GM15510 (cell line): ENCODE data around the gene OLA1.

ENCODE experiments used
- POLR2A ChIP-seq: IDR thresholded peaks from 3 replicates; pipeline ENCODE4 v1.6.1; 2011; ENCODE audit warnings: borderline replicate concordance; ENCODE audit not compliant: insufficient read length; ENCODE audit errors: extremely low read depth

The OLA1 gene

GRCh38 chr2:174031226-174031625 is 217.1 kb downstream of the OLA1 start:
- no peak for TF ChIP-seq POLR2A

DNA sequence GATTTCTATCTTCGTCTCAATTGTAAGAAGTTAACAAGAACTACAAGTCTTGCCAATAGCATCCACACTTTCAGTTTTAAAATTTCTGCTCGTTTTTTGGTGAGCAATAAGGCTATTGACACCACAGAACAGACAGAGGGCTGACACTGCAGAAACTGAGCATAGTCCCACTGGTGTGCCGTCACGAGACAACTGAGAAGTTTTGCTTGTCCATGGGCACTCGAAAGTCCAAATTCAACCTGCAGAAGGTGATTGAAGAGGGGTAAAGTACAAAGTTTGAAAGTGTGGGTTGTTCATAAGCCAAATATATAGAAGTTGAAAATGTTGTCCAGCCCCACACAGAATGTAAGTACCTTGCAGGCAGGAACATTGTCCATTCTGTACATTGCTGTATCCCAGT is 219.4 kb downstream of the OLA1 start:
- TF ChIP-seq POLR2A = no peak

DNA sequence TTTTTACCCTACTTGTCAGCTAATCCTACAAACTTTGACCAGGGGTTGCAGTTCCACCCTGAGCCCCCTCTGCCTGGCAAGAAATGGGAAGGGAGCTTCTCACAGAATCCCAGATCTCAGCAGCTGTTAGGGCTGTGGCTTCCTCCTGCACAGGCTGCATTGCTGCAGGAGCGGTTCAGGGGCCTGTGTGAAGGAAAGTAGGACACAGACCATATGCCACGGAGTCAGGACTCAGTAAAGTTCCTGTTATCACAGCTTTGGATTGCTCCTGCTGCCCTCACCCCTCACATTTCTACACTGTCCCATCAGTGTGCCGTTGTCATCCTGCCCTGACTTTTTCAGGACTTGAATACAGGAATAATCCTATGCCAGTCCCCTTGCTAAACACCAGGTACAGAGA is 220.4 kb downstream of the OLA1 start:
- TF ChIP-seq POLR2A = no peak

DNA sequence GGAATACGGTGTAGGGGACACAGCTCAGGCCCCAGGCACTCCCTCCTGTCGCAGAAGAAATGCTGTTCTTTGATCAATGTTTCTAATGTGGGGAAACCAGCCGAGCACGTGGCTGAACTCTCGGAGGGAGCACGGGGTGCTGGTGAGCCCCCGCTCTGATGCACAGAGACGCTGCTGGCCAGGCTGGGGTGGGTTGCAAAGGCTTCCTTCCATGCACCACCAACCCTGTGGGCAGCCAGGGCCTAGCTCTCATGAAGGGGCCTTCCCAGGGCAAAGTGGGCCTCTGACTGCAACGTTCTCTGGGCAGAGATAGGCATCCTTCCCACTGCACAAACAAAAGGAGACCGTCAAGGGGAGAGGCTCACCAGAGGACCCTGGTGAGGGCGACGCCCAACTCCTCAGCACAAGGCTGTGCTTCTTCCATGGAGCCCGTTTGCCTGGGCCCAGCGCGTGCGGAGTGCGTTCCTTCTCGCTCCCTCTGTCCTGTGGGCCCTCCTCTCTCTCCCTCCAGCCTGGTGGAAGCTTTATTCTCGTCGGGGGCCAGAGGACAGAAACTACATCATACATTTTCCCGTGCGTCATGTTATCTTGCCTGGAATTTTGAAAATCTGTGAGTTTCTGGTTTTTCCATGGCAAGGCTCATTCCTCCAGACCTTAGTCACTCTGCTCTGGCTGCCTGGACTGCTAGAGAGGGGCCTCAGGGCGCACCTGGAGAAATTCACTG is 222.0 kb downstream of the OLA1 start:
- TF ChIP-seq POLR2A = no peak

- no peak for TF ChIP-seq POLR2A
Measured at GRCh38 chr2:174025271-174026121, 222.8 kb downstream of the OLA1 start.

DNA sequence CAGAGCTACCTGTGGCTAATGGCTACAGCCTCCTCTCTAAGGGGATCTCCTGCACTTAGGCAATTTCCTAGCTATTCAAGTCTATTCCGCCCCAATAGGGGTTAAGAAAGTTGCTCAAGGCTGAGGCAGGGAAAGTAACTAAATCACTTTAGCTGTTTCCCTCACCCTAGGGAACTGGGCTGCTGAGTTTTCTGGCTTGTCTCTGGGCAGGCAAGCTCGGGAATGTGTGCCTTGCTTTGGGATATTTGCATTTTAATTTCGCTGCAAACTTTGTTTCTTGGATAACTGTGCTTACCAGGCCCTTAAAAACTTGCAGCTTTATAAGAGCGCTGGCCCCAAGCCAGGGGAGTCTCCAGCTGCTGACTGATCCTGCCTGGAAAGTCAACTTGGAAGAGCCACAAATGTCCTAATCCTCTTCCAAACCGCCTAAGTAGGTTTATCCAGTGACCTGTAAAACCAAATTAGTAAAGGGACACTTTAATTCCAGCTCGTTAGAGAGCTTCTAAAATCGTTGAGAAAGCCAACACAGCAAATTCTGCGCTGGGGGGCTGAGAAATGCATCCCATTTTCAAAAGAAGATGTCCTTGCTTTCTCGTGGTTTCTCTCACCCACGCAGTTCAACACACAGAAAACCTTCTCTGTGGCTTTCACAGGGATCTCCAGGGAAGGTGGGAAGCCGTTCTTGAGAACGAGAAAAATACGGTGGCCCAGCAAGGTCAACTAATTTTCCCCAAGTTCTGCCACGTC is 223.6 kb downstream of the OLA1 start:
- no peak for TF ChIP-seq POLR2A

- no peak for TF ChIP-seq POLR2A
Measured at GRCh38 chr2:174023591-174024523, 224.5 kb downstream of the OLA1 start.
